ENCODE results near the gene PKD2L2. TPM values are rescaled to one million over a fixed set of nuclear protein-coding genes. Genes with fewer than 3 reads are reported as not detected.

PKD2L2 gene
- total and polyA plus RNA-seq, 4 experiments from 2014 or later: 0.22 to 0.43 TPM; not detected in 2

DNA sequence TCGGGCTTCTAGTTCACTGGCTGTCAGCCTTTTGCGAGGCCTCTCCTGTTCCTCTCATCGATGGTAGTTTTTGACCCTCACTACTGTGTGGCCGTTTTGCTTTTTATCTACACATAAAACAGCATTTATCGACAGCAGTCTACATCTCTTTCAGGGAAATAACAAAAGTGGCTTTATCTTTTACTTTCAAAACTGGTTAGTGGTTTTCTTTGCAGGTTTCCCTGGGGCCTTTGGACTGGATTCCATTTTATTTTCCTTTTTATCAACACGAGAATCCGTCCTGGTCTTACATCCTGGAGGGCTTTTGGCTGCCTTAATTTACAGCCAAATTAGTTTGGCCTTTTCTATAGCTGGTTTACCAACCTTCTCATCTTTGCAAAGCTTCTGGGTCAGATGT lies 793 bp upstream of the PKD2L2 start:
- Histone ChIP-seq H3K9me3 (ENCODE audit: control insufficient read depth in 1 of 2, low read length in 2 of 2) (no peaks in the 10 kb centered on the region), H3K27me3 (ENCODE audit: insufficient read depth, low read length) (no peaks in the 10 kb centered on the region), H3K4me1 (ENCODE audit: insufficient read depth, low read length) (peaks cover 19% of the 10 kb centered on the region), H3K27ac (ENCODE audit: low read depth, low read length) (peak overlapping the region; percentile 71), H3K4me3 (ENCODE audit: low read length in 2 of 2) (peak overlapping the region; percentile 48 to 67), H3K36me3 (ENCODE audit: insufficient read depth, low read length) (no peaks in the 10 kb centered on the region)
- Mint-ChIP-seq H3K36me3 (peaks cover 0 to 3% of the 10 kb centered on the region in 2 donors), H3K4me3 (peak overlapping the region; percentile 81 to 93 (median 88)), H3K9me3 (peaks cover 0 to 2% (median 0%) of the 10 kb centered on the region in 8 donors), H3K27ac (peak overlapping the region; percentile 85 to 96 (median 92)), H3K4me1 (peaks cover 13 to 20% (median 17%) of the 10 kb centered on the region in 4 donors), H3K27me3 (no peaks in the 10 kb centered on the region)
- intact Hi-C loops (cut with micrococcal nuclease): loop anchor here (5.0 kb wide), 1 partner anchor 136 kb away; the partner anchor contains the start of gene HNRNPA0
- CTCF ChIA-PET (ENCODE audit: partially characterized antibody): interaction anchor here (0.9 to 2.6 kb wide), 6 partner anchors 14 to 181 kb away, joined by 3 to 9 read pairs (median 4); partner anchors contain the start of gene HNRNPA0
- POLR2A ChIA-PET (ENCODE audit: partially characterized antibody): interaction anchor here (1.5 to 2.4 kb wide), 2 partner anchors 13 to 134 kb away, joined by 5 to 13 read pairs; partner anchors contain the start of gene HNRNPA0
- DNase-seq: peak in 2 of 5 donors; percentile 2

DNA sequence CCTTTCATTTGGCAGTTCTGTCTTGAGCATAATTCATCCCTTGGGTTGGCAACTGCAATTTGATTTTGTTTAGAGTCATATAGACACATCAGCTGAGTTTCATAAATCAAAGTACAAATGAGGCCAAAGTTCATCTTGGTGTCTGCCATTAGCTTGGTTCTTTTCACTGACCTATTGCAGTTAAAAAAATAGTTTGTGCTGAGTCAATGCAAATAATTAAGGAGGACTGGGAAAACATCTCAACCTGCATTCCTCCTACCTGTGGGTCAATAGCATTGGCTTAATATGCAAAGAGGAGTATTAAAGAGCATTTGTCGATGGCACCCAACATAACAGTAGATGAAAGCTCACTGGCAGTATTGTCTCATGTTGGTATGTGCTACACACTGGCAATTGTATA lies 1.6 kb downstream of the PKD2L2 start:
- peaks cover 13 to 20% (median 17%) of the 10 kb centered on the region in 4 donors for H3K4me1 Mint-ChIP-seq
- no peak for DNase-seq
- Histone ChIP-seq H3K27me3 (ENCODE audit: insufficient read depth, low read length) (no peaks in the 10 kb centered on the region), H3K4me3 (ENCODE audit: low read length in 2 of 2) (no peak overlapping the region), H3K36me3 (ENCODE audit: insufficient read depth, low read length) (no peaks in the 10 kb centered on the region), H3K9me3 (ENCODE audit: control insufficient read depth in 1 of 2, low read length in 2 of 2) (no peaks in the 10 kb centered on the region), H3K27ac (ENCODE audit: low read depth, low read length) (no peak overlapping the region), H3K4me1 (ENCODE audit: insufficient read depth, low read length) (peaks cover 19% of the 10 kb centered on the region)
- intact Hi-C loops (cut with micrococcal nuclease): no loop called here
- H3K9me3 Mint-ChIP-seq: peaks cover 0 to 2% (median 0%) of the 10 kb centered on the region in 8 donors
- peak overlapping the region in 1 of 8 donors; percentile 13 for H3K4me3 Mint-ChIP-seq
- H3K36me3 Mint-ChIP-seq: peaks cover 0 to 3% of the 10 kb centered on the region in 2 donors
- peak overlapping the region in 1 of 7 donors; percentile 12 for H3K27ac Mint-ChIP-seq
- CTCF ChIA-PET (ENCODE audit: partially characterized antibody): no interaction called here
- POLR2A ChIA-PET (ENCODE audit: partially characterized antibody): no interaction called here
- H3K27me3 Mint-ChIP-seq: no peaks in the 10 kb centered on the region

DNA sequence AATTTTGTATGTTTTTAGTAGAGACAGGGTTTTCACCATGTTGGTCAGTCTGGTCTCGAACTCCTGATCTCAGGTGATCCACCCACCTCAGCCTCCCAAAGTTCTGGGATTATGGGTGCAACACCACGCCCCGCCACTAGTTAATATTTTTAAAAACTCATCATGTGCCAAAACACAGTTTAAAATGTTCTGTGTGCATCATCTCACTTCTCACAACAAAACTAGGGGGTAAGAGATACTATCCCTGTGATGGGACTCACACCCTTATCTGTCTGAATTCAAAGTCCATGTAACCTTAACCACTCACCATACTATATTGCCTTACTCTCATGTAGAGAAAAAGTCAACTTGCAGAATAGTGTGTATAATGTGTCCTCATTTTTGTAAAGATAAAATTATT lies 2.6 kb downstream of the PKD2L2 start:
- ChIA-PET CTCF (ENCODE audit: partially characterized antibody) (no interaction called here), POLR2A (ENCODE audit: partially characterized antibody) (no interaction called here)
- Mint-ChIP-seq H3K4me1 (peaks cover 11 to 19% (median 12%) of the 10 kb centered on the region in 4 donors), H3K36me3 (peaks cover 0 to 3% of the 10 kb centered on the region in 2 donors), H3K4me3 (peak overlapping the region in 1 of 8 donors; percentile 20), H3K27ac (no peak overlapping the region), H3K9me3 (peaks cover 0 to 2% (median 0%) of the 10 kb centered on the region in 8 donors), H3K27me3 (no peaks in the 10 kb centered on the region)
- H3K27ac ChIP-seq (ENCODE audit: low read depth, low read length): no peak overlapping the region
- no peaks in the 10 kb centered on the region for H3K9me3 ChIP-seq (ENCODE audit: control insufficient read depth in 1 of 2, low read length in 2 of 2)
- no peaks in the 10 kb centered on the region for H3K27me3 ChIP-seq (ENCODE audit: insufficient read depth, low read length)
- DNase-seq: peak in 1 of 5 donors; percentile 3
- intact Hi-C loops (cut with micrococcal nuclease): no loop called here
- peaks cover 13% of the 10 kb centered on the region for H3K4me1 ChIP-seq (ENCODE audit: insufficient read depth, low read length)
- H3K4me3 ChIP-seq (ENCODE audit: low read length in 2 of 2): no peak overlapping the region
- H3K36me3 ChIP-seq (ENCODE audit: insufficient read depth, low read length): no peaks in the 10 kb centered on the region

DNA sequence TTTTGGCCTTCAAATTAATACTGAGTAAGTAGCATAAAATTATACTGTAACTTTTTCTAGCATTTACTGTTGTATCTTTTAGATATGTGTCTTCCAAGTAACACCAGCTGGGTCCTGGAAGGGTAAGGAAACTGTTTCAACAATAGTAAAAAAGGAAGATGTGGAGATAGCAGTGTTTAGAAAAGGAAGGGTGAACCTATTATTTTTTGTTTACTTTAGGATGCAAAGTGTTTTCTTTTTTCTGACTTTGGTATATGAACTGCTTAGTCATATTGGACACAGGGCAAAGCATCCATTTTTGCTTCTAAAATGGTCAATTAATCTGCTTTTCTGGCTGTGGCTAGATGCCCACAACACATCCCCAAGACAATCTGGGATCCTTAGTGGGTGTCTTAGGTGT lies 5.3 kb downstream of the PKD2L2 start:
- Histone ChIP-seq H3K27me3 (ENCODE audit: insufficient read depth, low read length) (no peaks in the 10 kb centered on the region), H3K27ac (ENCODE audit: low read depth, low read length) (no peak overlapping the region), H3K9me3 (ENCODE audit: control insufficient read depth in 1 of 2, low read length in 2 of 2) (no peaks in the 10 kb centered on the region), H3K36me3 (ENCODE audit: insufficient read depth, low read length) (no peaks in the 10 kb centered on the region), H3K4me3 (ENCODE audit: low read length in 2 of 2) (no peak overlapping the region), H3K4me1 (ENCODE audit: insufficient read depth, low read length) (peaks cover 2% of the 10 kb centered on the region)
- POLR2A ChIA-PET (ENCODE audit: partially characterized antibody): no interaction called here
- CTCF ChIA-PET (ENCODE audit: partially characterized antibody): no interaction called here
- intact Hi-C loops (cut with micrococcal nuclease): no loop called here
- Mint-ChIP-seq H3K4me1 (peaks cover 0 to 4% (median 1%) of the 10 kb centered on the region in 4 donors), H3K9me3 (peaks cover 0 to 2% (median 0%) of the 10 kb centered on the region in 8 donors), H3K4me3 (no peak overlapping the region), H3K36me3 (no peaks in the 10 kb centered on the region), H3K27me3 (no peaks in the 10 kb centered on the region), H3K27ac (no peak overlapping the region)
- DNase-seq: no peak

DNA sequence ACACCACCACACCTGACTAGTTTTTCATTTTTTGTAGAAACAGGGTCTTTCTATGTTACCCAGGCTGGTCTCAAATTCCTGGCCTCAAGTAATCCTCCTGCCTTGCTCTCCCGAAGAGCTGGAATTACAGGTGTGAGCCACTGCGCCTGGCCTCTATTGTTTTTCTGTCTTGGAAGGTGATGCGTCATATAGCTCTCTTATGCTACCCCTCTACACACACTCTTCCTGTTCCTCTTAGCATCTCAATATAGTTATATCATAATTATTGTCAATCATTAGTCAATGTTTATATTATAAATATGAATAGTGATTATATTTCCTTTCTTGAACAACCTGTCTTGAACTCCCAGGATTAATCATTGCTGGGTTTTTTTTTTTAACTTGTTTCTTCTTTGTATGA lies 7.3 kb downstream of the PKD2L2 start:
- Mint-ChIP-seq H3K36me3 (no peaks in the 10 kb centered on the region), H3K27me3 (no peaks in the 10 kb centered on the region), H3K4me1 (no peaks in the 10 kb centered on the region), H3K9me3 (peaks cover 0 to 2% (median 0%) of the 10 kb centered on the region in 8 donors), H3K4me3 (no peak overlapping the region), H3K27ac (no peak overlapping the region)
- CTCF ChIA-PET (ENCODE audit: partially characterized antibody): no interaction called here
- Histone ChIP-seq H3K36me3 (ENCODE audit: insufficient read depth, low read length) (no peaks in the 10 kb centered on the region), H3K4me1 (ENCODE audit: insufficient read depth, low read length) (no peaks in the 10 kb centered on the region), H3K27ac (ENCODE audit: low read depth, low read length) (no peak overlapping the region), H3K4me3 (ENCODE audit: low read length in 2 of 2) (no peak overlapping the region), H3K27me3 (ENCODE audit: insufficient read depth, low read length) (no peaks in the 10 kb centered on the region), H3K9me3 (ENCODE audit: control insufficient read depth in 1 of 2, low read length in 2 of 2) (no peaks in the 10 kb centered on the region)
- intact Hi-C loops (cut with micrococcal nuclease): no loop called here
- POLR2A ChIA-PET (ENCODE audit: partially characterized antibody): no interaction called here
- no peak for DNase-seq

DNA sequence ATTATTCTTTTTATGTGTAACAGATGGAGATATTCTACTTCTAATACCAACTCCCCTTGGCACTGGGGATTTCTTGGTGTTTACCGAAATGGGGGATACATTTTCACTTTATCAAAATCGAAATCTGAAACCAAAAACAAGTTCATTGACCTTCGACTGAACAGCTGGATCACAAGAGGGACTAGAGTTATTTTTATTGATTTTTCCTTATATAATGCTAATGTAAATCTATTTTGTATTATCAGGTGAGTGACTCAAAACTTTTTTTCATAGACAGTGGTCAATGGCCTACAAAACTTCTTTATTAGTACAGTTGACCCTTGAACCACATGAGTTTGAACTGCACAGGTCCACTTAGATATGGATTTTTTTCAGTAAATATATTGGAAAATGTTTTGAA lies 10.2 kb downstream of the PKD2L2 start:
- POLR2A ChIA-PET (ENCODE audit: partially characterized antibody): no interaction called here
- H3K27me3 Mint-ChIP-seq: peaks cover 0 to 6% of the 10 kb centered on the region in 2 donors

DNA sequence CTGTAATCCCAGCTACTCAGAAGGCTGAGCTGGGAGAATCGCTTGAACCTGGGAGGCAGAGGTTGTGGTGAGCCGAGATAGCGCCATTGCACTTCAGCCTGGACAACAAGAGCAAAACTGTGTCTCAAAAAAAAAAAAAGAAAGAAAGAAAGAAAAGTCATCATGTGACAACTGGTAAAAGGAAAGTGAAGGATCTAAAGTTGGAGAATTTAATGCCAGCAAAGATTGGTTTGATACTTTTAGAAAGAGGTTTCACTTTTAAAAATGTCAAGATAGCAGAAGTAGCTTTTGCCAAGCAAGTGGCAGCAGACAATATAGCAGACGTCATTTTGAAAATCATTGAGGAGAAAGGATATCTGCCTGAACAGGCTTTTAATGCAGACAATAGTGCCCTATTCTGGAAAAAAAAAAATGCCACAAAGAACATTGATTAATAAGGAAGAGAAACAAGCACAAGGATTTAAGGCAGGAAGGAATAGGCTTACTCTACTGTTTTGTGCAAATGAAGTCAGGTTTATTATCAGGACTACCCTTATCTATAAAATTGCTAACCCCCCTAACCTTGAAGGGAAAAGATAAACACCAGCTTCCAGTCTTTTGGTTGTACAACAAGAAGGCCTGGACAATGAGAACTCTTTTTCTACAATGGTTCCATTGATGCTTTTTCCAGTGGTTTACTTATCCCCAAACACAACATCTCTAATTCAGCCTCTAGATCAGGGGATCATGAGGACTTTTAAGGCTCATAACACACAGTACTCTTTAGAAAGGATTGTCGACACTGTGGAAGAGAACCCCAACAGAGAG lies 12.0 kb downstream of the PKD2L2 start:
- no peak for DNase-seq
- Histone ChIP-seq H3K9me3 (ENCODE audit: control insufficient read depth in 1 of 2, low read length in 2 of 2) (no peaks in the 10 kb centered on the region), H3K27ac (ENCODE audit: low read depth, low read length) (no peak overlapping the region), H3K4me1 (ENCODE audit: insufficient read depth, low read length) (no peaks in the 10 kb centered on the region), H3K4me3 (ENCODE audit: low read length in 2 of 2) (no peak overlapping the region), H3K36me3 (ENCODE audit: insufficient read depth, low read length) (no peaks in the 10 kb centered on the region), H3K27me3 (ENCODE audit: insufficient read depth, low read length) (no peaks in the 10 kb centered on the region)
- ChIA-PET POLR2A (ENCODE audit: partially characterized antibody) (no interaction called here), CTCF (ENCODE audit: partially characterized antibody) (no interaction called here)
- Mint-ChIP-seq H3K9me3 (no peaks in the 10 kb centered on the region), H3K36me3 (no peaks in the 10 kb centered on the region), H3K27me3 (peaks cover 0 to 6% of the 10 kb centered on the region in 2 donors), H3K4me3 (no peak overlapping the region), H3K4me1 (no peaks in the 10 kb centered on the region), H3K27ac (no peak overlapping the region)
- intact Hi-C loops (cut with micrococcal nuclease): no loop called here

More for the DNA sequence above, 10.2 kb downstream of the PKD2L2 start:
- DNase-seq: no peak
- Mint-ChIP-seq H3K9me3 (peaks cover 0 to under 1% (median 0%) of the 10 kb centered on the region in 8 donors), H3K4me3 (no peak overlapping the region), H3K4me1 (no peaks in the 10 kb centered on the region), H3K36me3 (no peaks in the 10 kb centered on the region), H3K27ac (no peak overlapping the region)
- Histone ChIP-seq H3K27me3 (ENCODE audit: insufficient read depth, low read length) (no peaks in the 10 kb centered on the region), H3K9me3 (ENCODE audit: control insufficient read depth in 1 of 2, low read length in 2 of 2) (no peaks in the 10 kb centered on the region), H3K4me1 (ENCODE audit: insufficient read depth, low read length) (no peaks in the 10 kb centered on the region), H3K27ac (ENCODE audit: low read depth, low read length) (no peak overlapping the region), H3K36me3 (ENCODE audit: insufficient read depth, low read length) (no peaks in the 10 kb centered on the region), H3K4me3 (ENCODE audit: low read length in 2 of 2) (no peak overlapping the region)
- CTCF ChIA-PET (ENCODE audit: partially characterized antibody): no interaction called here
- intact Hi-C loops (cut with micrococcal nuclease): no loop called here

Data from CD4-positive, alpha-beta memory T cell (primary cell).